Activated CD8-positive, alpha-beta memory T cell treated with anti-CD3 and anti-CD28 coated beads for 4 hours (primary cell): Measurements from ENCODE around the gene CACFD1.

ENCODE experiments used
- DNase-seq, 2 donors: peaks; one replicate each; pipeline ENCODE4 v3.0.0-alpha.2; 2020; ENCODE audit warnings: low read depth in 2 of 2

The CACFD1 gene

DNA sequence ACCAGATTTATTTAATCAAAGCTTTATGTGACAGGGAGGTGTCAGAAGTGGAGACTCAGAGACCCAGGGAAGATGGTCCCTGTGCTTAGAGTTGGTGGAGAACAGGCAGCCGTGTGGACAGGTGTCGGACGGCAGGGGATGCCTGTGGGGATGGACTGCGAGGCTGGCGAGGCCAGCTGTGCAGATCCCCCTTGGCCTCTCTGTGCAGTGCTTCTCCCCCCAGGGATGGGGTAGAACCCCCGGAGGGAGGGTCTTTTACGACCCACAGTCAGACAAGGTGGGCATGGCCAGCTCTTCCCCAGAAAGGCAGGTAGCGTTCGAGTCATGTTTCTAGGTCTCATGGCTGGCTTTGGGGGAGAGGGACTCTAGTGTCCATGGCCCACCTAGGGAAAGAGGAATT, 23.8 kb downstream of the CACFD1 start:
- no peak for DNase-seq

DNA sequence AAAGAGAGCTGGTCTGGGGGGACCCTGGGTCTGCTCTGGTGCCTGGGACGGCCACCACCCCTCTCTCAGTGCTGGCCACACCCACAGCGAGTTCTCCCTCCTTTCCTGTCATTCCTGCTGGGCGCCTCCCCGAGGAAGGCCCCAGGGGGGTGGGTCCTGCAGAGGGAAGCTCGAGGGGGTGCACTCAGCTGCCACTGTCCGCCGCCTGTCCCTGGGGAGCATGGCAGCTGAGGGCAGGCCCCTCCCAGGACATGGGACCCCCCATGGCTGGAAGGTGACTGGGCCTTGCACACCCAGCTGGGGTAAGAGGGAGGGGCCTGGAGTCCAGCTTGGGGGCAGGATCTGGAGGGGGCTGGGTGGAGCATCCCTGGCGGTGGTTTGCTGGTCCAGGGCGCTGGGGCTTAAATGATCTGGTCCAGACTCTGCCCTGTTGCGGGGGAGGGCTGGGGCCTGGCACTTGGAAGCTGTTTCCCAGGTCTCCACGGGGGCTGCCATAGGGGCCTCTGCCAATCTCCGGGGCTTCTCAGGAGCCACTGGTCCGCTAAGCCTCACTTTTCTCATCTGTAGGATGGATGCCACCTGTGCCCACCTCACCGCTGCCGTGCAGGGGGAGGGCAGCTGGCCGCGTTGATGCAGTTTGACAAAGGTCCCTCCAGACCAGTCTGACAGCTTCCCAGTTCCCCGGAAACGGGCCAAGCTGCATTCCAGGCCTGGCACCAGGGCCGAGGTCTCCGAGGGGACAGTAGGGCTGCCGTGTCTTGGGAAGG, 25.1 kb downstream of the CACFD1 start:
- no peak for DNase-seq

- DNase-seq: no peak
Observed at GRCh38 chr9:133485531-133486260, 25.9 kb downstream of the CACFD1 start.

- DNase-seq: no peak
Observed at GRCh38 chr9:133487331-133487725, 27.6 kb downstream of the CACFD1 start.

DNA sequence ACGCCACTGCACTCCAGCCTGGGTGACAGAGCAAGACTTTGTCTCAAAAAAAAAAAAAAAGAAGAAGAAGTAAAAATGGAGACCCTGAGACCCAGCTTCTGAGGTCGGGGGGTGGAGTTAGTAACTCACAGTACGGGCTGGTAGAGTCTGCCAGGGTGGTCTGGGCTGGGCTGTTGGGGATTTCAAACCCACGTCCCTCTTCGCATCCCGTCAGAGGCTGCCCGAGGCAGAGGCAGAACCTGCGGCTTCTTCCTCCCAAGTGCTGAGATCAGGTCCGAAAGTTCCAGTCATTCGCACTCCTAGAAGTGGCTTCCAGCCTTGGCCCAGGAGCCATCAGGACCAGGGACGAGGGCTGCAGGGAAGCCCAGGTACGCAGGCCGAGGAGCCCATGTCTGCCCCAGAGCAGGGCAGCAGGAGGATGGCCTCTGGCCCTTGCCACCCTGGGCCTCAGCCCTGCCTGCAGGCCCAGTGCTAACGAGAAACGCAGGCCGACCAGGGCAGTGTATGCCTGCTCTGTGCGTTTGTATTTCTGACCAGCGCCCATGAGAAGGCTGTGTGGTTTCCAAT, 29.0 kb downstream of the CACFD1 start:
- no peak for DNase-seq

- DNase-seq: no peak
Observed at GRCh38 chr9:133489253-133490190, 29.7 kb downstream of the CACFD1 start.

GRCh38 chr9:133490201-133490681, 30.5 kb downstream of the CACFD1 start:
- no peak for DNase-seq

DNA sequence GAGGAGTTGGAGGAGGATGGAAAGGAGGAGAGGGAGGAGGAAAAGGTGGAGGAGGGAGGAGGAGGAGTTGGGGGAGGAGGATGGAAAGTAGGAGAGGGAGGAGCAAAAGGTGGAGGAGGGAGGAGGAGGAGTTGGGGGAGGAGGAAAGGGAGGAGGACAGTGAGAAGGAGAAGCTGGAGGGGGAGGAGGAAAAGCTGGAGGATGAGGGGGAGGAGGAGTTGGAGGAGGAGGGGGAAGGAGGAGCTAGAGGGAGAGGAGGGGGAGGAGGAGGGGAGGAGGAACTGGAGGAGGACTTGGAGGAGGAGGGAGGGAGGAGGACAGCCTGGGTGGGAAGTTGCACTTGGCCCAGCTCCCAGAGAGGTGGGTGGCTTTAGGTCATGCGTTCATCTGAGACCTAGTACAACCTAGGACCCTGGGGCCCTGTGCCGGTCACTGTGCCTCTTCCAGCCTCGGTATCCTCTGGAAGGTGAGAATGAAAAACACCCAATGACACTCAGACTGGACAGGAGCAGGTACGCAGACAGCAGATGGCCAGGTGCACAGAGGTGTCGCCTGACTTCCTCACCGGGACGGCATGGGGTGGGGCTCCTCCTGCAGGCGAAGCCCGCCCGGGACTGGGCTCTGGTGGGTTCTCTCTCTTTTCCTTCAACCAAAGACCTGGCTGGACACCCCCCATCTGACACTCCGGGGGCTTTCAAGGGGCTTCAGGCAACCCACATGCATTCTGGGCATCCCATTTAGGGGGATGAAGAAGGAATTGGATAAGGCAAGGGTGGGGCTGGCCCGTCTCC, 31.3 kb downstream of the CACFD1 start:
- DNase-seq: no peak

- no peak for DNase-seq
Observed at GRCh38 chr9:133491656-133491925, 31.8 kb downstream of the CACFD1 start.

GRCh38 chr9:133492061-133493021, 32.6 kb downstream of the CACFD1 start:
- DNase-seq: no peak

DNA sequence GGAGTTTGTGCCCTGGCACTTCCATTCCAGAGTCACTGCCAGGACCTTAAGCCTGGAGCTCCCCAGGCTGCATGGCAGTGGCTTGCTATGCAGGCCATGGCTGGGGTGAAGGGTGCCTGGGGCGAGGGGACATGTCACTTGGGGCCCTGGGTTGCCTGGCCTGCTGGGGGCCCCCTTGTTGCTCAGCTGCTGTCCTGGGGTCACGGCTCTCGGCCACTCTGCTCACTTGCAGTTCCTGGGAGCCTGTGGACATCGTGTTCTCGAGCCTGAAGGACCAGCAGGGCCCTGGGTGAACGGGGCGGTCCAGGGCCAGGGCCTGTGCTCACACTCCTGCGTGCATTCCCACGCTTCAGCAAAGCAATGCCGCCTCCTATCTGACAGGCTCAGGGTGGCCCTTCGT, 33.6 kb downstream of the CACFD1 start:
- DNase-seq: no peak

DNA sequence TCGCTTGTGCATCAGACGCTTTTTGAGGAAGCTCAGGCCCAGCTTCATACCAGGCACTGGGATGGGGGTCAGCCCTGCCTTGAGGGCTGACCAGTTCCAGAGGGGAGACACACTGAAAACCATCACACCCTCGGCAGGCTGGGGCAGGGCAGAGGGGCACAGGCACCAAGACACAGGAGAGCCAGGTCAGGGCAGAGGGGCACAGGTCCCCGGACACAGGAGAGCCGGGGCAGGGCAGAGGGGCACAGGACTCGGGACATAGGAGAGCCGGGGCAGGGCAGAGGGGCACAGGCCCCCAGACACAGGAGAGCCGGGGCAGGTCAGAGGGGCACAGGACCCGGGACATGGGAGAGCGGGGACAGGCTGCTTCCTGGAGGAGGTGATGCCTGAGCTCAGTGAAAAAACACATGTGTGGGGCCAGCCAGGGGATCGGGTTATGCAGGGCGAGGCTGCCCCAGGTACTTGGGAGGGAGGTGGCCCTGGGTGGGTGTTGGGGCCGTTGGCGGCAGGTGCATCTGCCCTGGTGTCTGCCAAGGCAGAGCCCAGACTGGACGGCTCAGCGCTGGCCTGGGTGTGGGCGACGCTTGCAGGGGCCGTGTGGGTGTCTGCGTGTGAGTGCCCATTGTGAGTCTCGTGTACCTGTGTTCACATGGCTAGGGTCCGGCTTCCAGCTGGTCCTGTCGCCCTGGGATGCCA, 34.2 kb downstream of the CACFD1 start:
- no peak for DNase-seq

GRCh38 chr9:133494636-133495326, 35.0 kb downstream of the CACFD1 start:
- no peak for DNase-seq

GRCh38 chr9:133495327-133496293, 35.8 kb downstream of the CACFD1 start:
- DNase-seq: no peak

- DNase-seq: no peak
Observed at GRCh38 chr9:133496861-133497842, 37.4 kb downstream of the CACFD1 start.

- no peak for DNase-seq
Observed at GRCh38 chr9:133499132-133499891, 39.5 kb downstream of the CACFD1 start.
